ENCODE measurements around the gene AJUBA.

GRCh38 chr14:23024612-23025075 is 42.3 kb upstream of the AJUBA start:
- TF ChIP-seq CTCF (IDR thresholded peaks at IDR 0.05), result no peak
- no peak for TF ChIP-seq EZH2 (IDR thresholded peaks at IDR 0.05; ENCODE audit: borderline replicate concordance, insufficient read depth, low read depth, low read length, poor library complexity, severe bottlenecking)

Measured in B cell (primary cell).